Colonic mucosa (tissue), 4 donors: ENCODE results near the gene PDE4D. TPM values are rescaled to one million over a fixed set of nuclear protein-coding genes. Genes with fewer than 3 reads are reported as not detected.

Experiments
- DNase-seq: peaks from one replicate; pipeline ENCODE4 v3.0.0-alpha.2; 2020
- H3K27ac ChIP-seq: fragments of 200-600 bp; one replicate; pipeline ENCODE4 v1.8.0; 2021
- H3K27me3 ChIP-seq: fragments of 200-600 bp; one replicate; pipeline ENCODE4 v1.8.0; 2021
- H3K36me3 ChIP-seq: fragments of 200-600 bp; one replicate; pipeline ENCODE4 v1.8.0; 2021
- H3K4me1 ChIP-seq: fragments of 200-600 bp; one replicate; pipeline ENCODE4 v1.8.0; 2021; ENCODE audit warnings: mild to moderate bottlenecking
- H3K4me3 ChIP-seq: fragments of 200-600 bp; one replicate; pipeline ENCODE4 v1.8.0; 2021
- H3K9ac ChIP-seq, 2 donors: one replicate each; pipeline ENCODE4 v1.7.0; 2013; ENCODE audit warnings: control low read depth in 2 of 2, low read depth in 2 of 2, low read length in 2 of 2
- H3K9me3 ChIP-seq: fragments of 200-600 bp; one replicate; pipeline ENCODE4 v1.8.0; 2021
- CTCF ChIP-seq: fragments of 200-600 bp; IDR thresholded peaks from one replicate; pipeline ENCODE4 v1.8.0; 2022; ENCODE audit warnings: antibody characterized with exemption, mild to moderate bottlenecking
- intact Hi-C: fragments of 100-400 bp; cut with DNase I; formaldehyde crosslinking; loops from one replicate; pipeline ENCODE4 v1.14.1; 2022
- total RNA-seq, 2 donors: library from RNA; stranded (reverse); fragmentation: NEBNext Ultra II Directional in 1 of 2; extraction: Animal tissue kit (Norgen Biotek cat#: 25700) in 1 of 2; gene quantifications; one replicate each; pipeline ENCODE4 v1.2.1, GENCODE V29; 2021
- donor health status: healthy.
- donor health status: DM: no; HTN: no; CAD: no.
- donor health status: DM: no; HTN: no; CAD: no.

The PDE4D gene
- total RNA-seq, 2 donors from 2014 or later = 23.1 to 53.7 TPM

- no peak overlapping the region for H3K4me3 ChIP-seq
- H3K27me3 ChIP-seq = no peaks in the 10 kb centered on the region
- no peaks in the 10 kb centered on the region for H3K9me3 ChIP-seq
- H3K36me3 ChIP-seq = no peaks in the 10 kb centered on the region
- no peak for DNase-seq
- H3K4me1 ChIP-seq = no peaks in the 10 kb centered on the region
- intact Hi-C loops = no loop called here
- no peak overlapping the region for H3K9ac ChIP-seq
- no peak overlapping the region for H3K27ac ChIP-seq
- no peak for TF ChIP-seq CTCF
These were observed 790.2 kb downstream of the PDE4D start for GRCh38 chr5:59103303-59103702.

- H3K27ac ChIP-seq = no peak overlapping the region
- no peak for TF ChIP-seq CTCF
- no peak for DNase-seq
- H3K4me1 ChIP-seq = no peaks in the 10 kb centered on the region
- H3K9me3 ChIP-seq = no peaks in the 10 kb centered on the region
- no peak overlapping the region for H3K4me3 ChIP-seq
- intact Hi-C loops = no loop called here
- no peak overlapping the region for H3K9ac ChIP-seq
- H3K27me3 ChIP-seq = no peaks in the 10 kb centered on the region
- H3K36me3 ChIP-seq = no peaks in the 10 kb centered on the region
These were observed 791.1 kb downstream of the PDE4D start for GRCh38 chr5:59102437-59102836.

- TF ChIP-seq CTCF = no peak
- H3K9me3 ChIP-seq = no peaks in the 10 kb centered on the region
- H3K4me3 ChIP-seq = no peak overlapping the region
- no peak for DNase-seq
- no peak overlapping the region for H3K9ac ChIP-seq
- no peaks in the 10 kb centered on the region for H3K36me3 ChIP-seq
- no peak overlapping the region for H3K27ac ChIP-seq
- H3K4me1 ChIP-seq = no peaks in the 10 kb centered on the region
- intact Hi-C loops = no loop called here
- H3K27me3 ChIP-seq = no peaks in the 10 kb centered on the region
These were observed 792.7 kb downstream of the PDE4D start for GRCh38 chr5:59100875-59101274.

GRCh38 chr5:59099995-59100345 is 793.6 kb downstream of the PDE4D start:
- Histone ChIP-seq H3K4me1 (no peaks in the 10 kb centered on the region), H3K27ac (peak overlapping the region; percentile 31)
- intact Hi-C loops = no loop called here

GRCh38 chr5:59099270-59099994 is 794.1 kb downstream of the PDE4D start:
- DNase-seq = no peak
- no peaks in the 10 kb centered on the region for H3K4me1 ChIP-seq
- H3K27me3 ChIP-seq = no peaks in the 10 kb centered on the region
- no peaks in the 10 kb centered on the region for H3K36me3 ChIP-seq
- H3K9ac ChIP-seq = no peak overlapping the region
- H3K27ac ChIP-seq = peak overlapping the region; percentile 31
- no peak overlapping the region for H3K4me3 ChIP-seq
- no peak for TF ChIP-seq CTCF
- no peaks in the 10 kb centered on the region for H3K9me3 ChIP-seq
- intact Hi-C loops = no loop called here

More at GRCh38 chr5:59099995-59100345, 793.6 kb downstream of the PDE4D start:
- H3K9me3 ChIP-seq = no peaks in the 10 kb centered on the region
- no peaks in the 10 kb centered on the region for H3K27me3 ChIP-seq
- H3K36me3 ChIP-seq = no peaks in the 10 kb centered on the region
- H3K4me3 ChIP-seq = no peak overlapping the region
- DNase-seq = no peak
- no peak overlapping the region for H3K9ac ChIP-seq
- no peak for TF ChIP-seq CTCF
